IMR-90 (cell line): ENCODE results near the gene COA1. TPM values are rescaled to one million over a fixed set of nuclear protein-coding genes. Genes with fewer than 3 reads are reported as not detected.

Experiments used
- ATAC-seq: fragments of 200-7000 bp; cut with Tn5 transposase; 2 replicates; pipeline ENCODE4 v1.9.1; 2020; ENCODE audit warnings: low read depth, mild to moderate bottlenecking, moderate library complexity
- BruUV-seq: library from RNA; stranded (reverse); fragments of 400-500 nt; replicated peaks from 2 replicates; lab custom pipeline; 2021; lab: Mats Ljungman, UMichigan
- CTCF ChIA-PET: fragments of 300-600 bp; formaldehyde crosslinking; extraction: SDS; loops from one replicate; lab custom pipeline; 2021; ENCODE audit warnings: antibody characterized with exemption; lab: Yijun Ruan, JAX
- POLR2A ChIA-PET: fragments of 300-600 bp; sonication (Branson Sonifier 250); formaldehyde crosslinking; loops from one replicate; lab custom pipeline; 2022; ENCODE audit warnings: antibody characterized with exemption; ENCODE audit not compliant: unreplicated experiment; lab: Charles Lee
- DNase-seq: peaks from one replicate; pipeline ENCODE4 v3.0.0; 2013
- H2AFZ ChIP-seq: replicated peaks from 2 replicates; pipeline ENCODE3; 2013; ENCODE audit warnings: low read length, mild to moderate bottlenecking; ENCODE audit not compliant: poor library complexity
- H2AK5ac ChIP-seq: 2 replicates; pipeline ENCODE4 v1.6.1; 2013; ENCODE audit warnings: low read depth, low read length, inconsistent platforms
- H2AK9ac ChIP-seq: replicated peaks from 2 replicates; pipeline ENCODE3; 2013; ENCODE audit warnings: mild to moderate bottlenecking, low read depth, low read length, moderate library complexity; ENCODE audit not compliant: poor library complexity
- H2BK120ac ChIP-seq: 2 replicates; pipeline ENCODE4 v1.6.1; 2013; ENCODE audit warnings: low read depth, low read length, inconsistent platforms
- H2BK15ac ChIP-seq: 3 replicates; pipeline ENCODE4 v1.6.1; 2013; ENCODE audit warnings: low read depth, low read length, inconsistent platforms
- H2BK20ac ChIP-seq: 2 replicates; pipeline ENCODE4 v1.6.1; 2013; ENCODE audit warnings: low read depth, mild to moderate bottlenecking, inconsistent platforms, low read length, moderate library complexity
- H2BK5ac ChIP-seq: 2 replicates; pipeline ENCODE4 v1.6.1; 2013; ENCODE audit warnings: mild to moderate bottlenecking, low read depth, low read length, inconsistent platforms; ENCODE audit not compliant: poor library complexity, severe bottlenecking
- H3K14ac ChIP-seq: replicated peaks from 2 replicates; pipeline ENCODE4 v1.6.1; 2013; ENCODE audit warnings: low read depth, low read length, inconsistent platforms
- H3K18ac ChIP-seq: 2 replicates; pipeline ENCODE4 v1.6.1; 2013; ENCODE audit warnings: low read depth, low read length, control low read depth
- H3K23ac ChIP-seq: 2 replicates; pipeline ENCODE4 v1.6.1; 2013; ENCODE audit warnings: low read depth, low read length, inconsistent platforms
- H3K27ac ChIP-seq: 2 replicates; pipeline ENCODE4 v1.5.1; 2013; ENCODE audit warnings: mild to moderate bottlenecking, control low read depth, low read length; ENCODE audit not compliant: insufficient read depth
- H3K27me3 ChIP-seq: 2 replicates; pipeline ENCODE4 v1.6.1; 2013; ENCODE audit warnings: low read length; ENCODE audit not compliant: control insufficient read depth, insufficient read depth
- H3K36me3 ChIP-seq: 2 replicates; pipeline ENCODE4 v1.6.1; 2013; ENCODE audit warnings: low read length, mixed read lengths; ENCODE audit not compliant: control insufficient read depth, insufficient read depth
- H3K4ac ChIP-seq: 2 replicates; pipeline ENCODE4 v1.6.1; 2013; ENCODE audit warnings: low read depth, low read length, inconsistent platforms
- H3K4me1 ChIP-seq: 2 replicates; pipeline ENCODE4 v1.6.1; 2013; ENCODE audit warnings: low read length, mixed read lengths; ENCODE audit not compliant: control insufficient read depth, insufficient read depth
- H3K4me2 ChIP-seq: 2 replicates; pipeline ENCODE4 v1.6.1; 2013; ENCODE audit warnings: low read depth, mild to moderate bottlenecking, control low read depth, low read length, moderate library complexity
- H3K4me3 ChIP-seq: 2 replicates; pipeline ENCODE4 v1.5.1; 2013; ENCODE audit warnings: low read depth, mild to moderate bottlenecking, control low read depth, low read length, moderate library complexity; ENCODE audit not compliant: insufficient read depth
- H3K56ac ChIP-seq: 2 replicates; pipeline ENCODE4 v1.6.1; 2013; ENCODE audit warnings: low read length, inconsistent platforms; ENCODE audit not compliant: insufficient read depth; ENCODE audit errors: extremely low read depth
- H3K79me1 ChIP-seq, 2 experiments: 2 replicates each; pipeline ENCODE4 v1.6.1; 2013; ENCODE audit warnings: low read length in 2 of 2, inconsistent platforms in 1 of 2, low read depth in 1 of 2
- H3K9ac ChIP-seq: 2 replicates; pipeline ENCODE4 v1.6.1; 2013; ENCODE audit warnings: low read depth, low read length, control low read depth
- H3K9me1 ChIP-seq: 2 replicates; pipeline ENCODE4 v1.6.1; 2013; ENCODE audit warnings: low read length, inconsistent platforms; ENCODE audit not compliant: insufficient read depth
- H3K9me3 ChIP-seq: 2 replicates; pipeline ENCODE4 v1.6.1; 2013; ENCODE audit warnings: low read length; ENCODE audit not compliant: control insufficient read depth, insufficient read depth
- H4K20me1 ChIP-seq: 2 replicates; pipeline ENCODE4 v1.6.1; 2013; ENCODE audit warnings: low read length, inconsistent platforms; ENCODE audit not compliant: insufficient read depth
- H4K5ac ChIP-seq: 2 replicates; pipeline ENCODE4 v1.6.1; 2013; ENCODE audit warnings: mild to moderate bottlenecking, low read depth, low read length, control low read depth
- H4K8ac ChIP-seq, 2 experiments: 2 replicates each; pipeline ENCODE4 v1.6.1; 2013; ENCODE audit warnings: low read depth in 2 of 2, low read length in 2 of 2, control low read depth in 1 of 2, inconsistent platforms in 1 of 2
- H4K91ac ChIP-seq: 2 replicates; pipeline ENCODE4 v1.6.1; 2013; ENCODE audit warnings: low read depth, low read length, inconsistent platforms; ENCODE audit not compliant: insufficient read depth
- CHD1 ChIP-seq: IDR thresholded peaks from 2 replicates; pipeline ENCODE4 v1.6.1; 2012; ENCODE audit warnings: low read depth, low read length, improper control_type of control experiment
- CTCF ChIP-seq: conservative IDR thresholded peaks from 2 replicates; pipeline ENCODE4 v1.5.1; 2012; ENCODE audit warnings: mild to moderate bottlenecking, low read depth, low read length, improper control_type of control experiment
- FOS ChIP-seq: fragments of 150-350 bp; IDR thresholded peaks from 2 replicates; pipeline ENCODE4 v1.6.1; 2016; ENCODE audit warnings: low read depth, low read length
- MAFK ChIP-seq: IDR thresholded peaks from 2 replicates; pipeline ENCODE4 v1.6.1; 2012; ENCODE audit warnings: low read depth, low read length, improper control_type of control experiment
- MAZ ChIP-seq: IDR thresholded peaks from 2 replicates; pipeline ENCODE4 v1.6.1; 2012; ENCODE audit warnings: low read depth, mild to moderate bottlenecking, low read length, improper control_type of control experiment, moderate library complexity, borderline replicate concordance
- NFE2L2 ChIP-seq: fragments of 150-350 bp; IDR thresholded peaks from 2 replicates; pipeline ENCODE4 v1.6.1; 2016; ENCODE audit warnings: low read depth, mild to moderate bottlenecking, low read length
- POLR2A ChIP-seq: IDR thresholded peaks from 2 replicates; pipeline ENCODE4 v1.6.1; 2012; ENCODE audit warnings: mild to moderate bottlenecking, low read depth, low read length
- RCOR1 ChIP-seq: IDR thresholded peaks from 2 replicates; pipeline ENCODE4 v1.6.1; 2012; ENCODE audit warnings: mild to moderate bottlenecking, low read length, improper control_type of control experiment; ENCODE audit not compliant: insufficient replicate concordance
- RFX5 ChIP-seq: IDR thresholded peaks from 2 replicates; pipeline ENCODE4 v1.8.0; 2012; ENCODE audit warnings: low read depth, mild to moderate bottlenecking, low read length, moderate library complexity
- SMC3 ChIP-seq: fragments of 150-350 bp; IDR thresholded peaks from 2 replicates; pipeline ENCODE4 v1.6.1; 2016; ENCODE audit warnings: low read depth, mild to moderate bottlenecking, antibody characterized with exemption, low read length, moderate library complexity
- USF2 ChIP-seq: fragments of 150-350 bp; IDR thresholded peaks from 2 replicates; pipeline ENCODE4 v1.6.1; 2017; ENCODE audit warnings: mild to moderate bottlenecking, antibody characterized with exemption, low read length, low read depth
- WGBS, 2 experiments: methylation state at CpG; one replicate each; pipeline versions ENCODE4 v1.1.5 to v1.1.7; 2013; ENCODE audit warnings: missing lambda C conversion rate in 2 of 2; ENCODE audit not compliant: insufficient read length in 1 of 2; ENCODE audit errors: extremely low coverage in 2 of 2; 5-methylcytosine and 5-hydroxymethylcytosine counted together
- dilution Hi-C: fragments of 300-500 bp; cut with HindIII; formaldehyde crosslinking; loops from one replicate; pipeline ENCODE4 v1.14.3; 2018; ENCODE audit warnings: low sequenced_read_pairs; ENCODE audit not compliant: unreplicated experiment
- in situ Hi-C: fragments of 300-500 bp; cut with MboI; formaldehyde crosslinking; loops from 3 replicates; pipeline ENCODE4 v1.14.3; 2019; ENCODE audit warnings: low sequenced_read_pairs, inconsistent platforms, mixed read lengths
- intact Hi-C: fragments of 100-400 bp; cut with micrococcal nuclease; formaldehyde crosslinking; loops from 2 replicates; pipeline ENCODE4 v1.10.0; 2022
- polyA plus RNA-seq, 3 experiments: library from polyadenylated mRNA; depleted of rRNA; stranded (reverse); fragments of >200 nt; gene quantifications; 2 replicates each; pipeline ENCODE4 v1.2.3, GENCODE V29; 2012; ENCODE audit warnings: low replicate concordance in 1 of 3
- total RNA-seq: library from RNA; depleted of rRNA; stranded (reverse); fragments of >200 nt; gene quantifications from 2 replicates; pipeline ENCODE4 v1.2.3, GENCODE V29; 2012
- TF ChIP-seq, protein P1 (sequence below): fragments of 150-350 bp; IDR thresholded peaks from 2 replicates; pipeline ENCODE4 v1.6.1; 2016; ENCODE audit warnings: low read depth, mild to moderate bottlenecking, low read length, moderate library complexity, borderline replicate concordance

COA1 gene
- total and polyA plus RNA-seq, 2 of the 4 experiments (the other 2 are of a cell fraction), result 34.2 to 59.5 TPM

DNA sequence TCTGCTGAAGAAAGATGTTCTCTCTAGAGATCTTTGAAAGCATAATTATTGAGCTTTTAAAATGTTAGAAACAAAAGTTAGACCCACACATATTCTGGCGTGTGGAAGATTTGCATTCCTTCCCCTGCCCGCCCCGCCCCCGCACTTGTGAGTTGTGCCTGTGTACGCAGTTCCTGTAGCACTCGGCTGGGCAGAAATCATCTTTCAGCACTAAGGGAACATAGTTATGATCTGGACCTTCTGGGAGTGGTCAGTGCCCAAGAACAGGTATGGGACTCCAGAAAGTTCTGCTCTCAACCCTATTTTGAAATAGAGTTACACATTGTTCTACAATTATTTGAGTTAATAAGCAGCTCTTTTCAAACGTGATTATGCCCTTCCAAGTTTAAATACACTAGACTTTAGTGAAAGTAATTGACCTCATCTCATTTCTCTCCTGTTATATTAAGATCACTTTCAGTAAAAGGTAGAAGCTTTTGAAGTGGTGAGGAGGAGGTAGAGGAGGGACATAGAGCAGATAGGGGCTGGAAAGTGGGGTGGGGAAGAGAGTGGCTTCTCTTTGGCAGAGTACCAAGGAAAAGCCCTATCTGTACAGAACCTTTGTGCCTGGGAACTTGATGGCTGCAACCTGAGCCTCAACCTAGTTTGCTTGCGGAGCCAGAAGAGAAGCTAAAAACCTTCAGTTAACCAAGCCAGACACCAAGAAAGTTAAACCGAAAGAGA lies 34.9 kb upstream of the COA1 start:
- H2BK5ac ChIP-seq, result no peak overlapping the region
- no peak overlapping the region for H3K27ac ChIP-seq
- H3K79me1 ChIP-seq, result peaks cover 5 to 24% of the 10 kb centered on the region in 2 experiments; a peak in 3 of 4 replicates
- ATAC-seq (no peak; the same call in 1 of the 2 replicates), DNase-seq (no peak)
- no peaks in the 10 kb centered on the region for H3K36me3 ChIP-seq
- no peak overlapping the region for H3K14ac ChIP-seq
- BruUV-seq, result no TSS peak
- no peak overlapping the region for H3K9ac ChIP-seq
- H2BK120ac ChIP-seq, result no peak overlapping the region
- H2BK20ac ChIP-seq, result no peak overlapping the region
- H3K4me2 ChIP-seq, result peak overlapping the region; percentile 10; the same call in 1 of the 2 replicates
- no peak overlapping the region for H2BK15ac ChIP-seq
- no peak overlapping the region for H4K5ac ChIP-seq
- H3K23ac ChIP-seq, result no peak overlapping the region
- intact Hi-C loops (loop anchor here (2.0 kb wide), 1 partner anchor 33 kb away; no protein-coding TSS in a partner anchor), dilution Hi-C loops (no loop called here), in situ Hi-C loops (no loop called here)
- no peak overlapping the region for H2AK5ac ChIP-seq
- H4K20me1 ChIP-seq, result no peaks in the 10 kb centered on the region; the same call in 1 of the 2 replicates
- WGBS, 2 experiments, result no CpG with 5 or more reads among the region's 9 CpGs
- H4K8ac ChIP-seq, result no peak overlapping the region
- ChIA-PET POLR2A (no interaction called here), CTCF (interaction anchor here (0.8 kb wide), 1 partner anchor 182 kb away, joined by 3 read pairs; the partner anchor contains the start of gene STK17A)
- H3K9me1 ChIP-seq, result peaks cover 8% of the 10 kb centered on the region; the same call in 1 of the 2 replicates
- no peak overlapping the region for H4K91ac ChIP-seq
- no peaks in the 10 kb centered on the region for H3K27me3 ChIP-seq
- TF ChIP-seq, protein P1, sequence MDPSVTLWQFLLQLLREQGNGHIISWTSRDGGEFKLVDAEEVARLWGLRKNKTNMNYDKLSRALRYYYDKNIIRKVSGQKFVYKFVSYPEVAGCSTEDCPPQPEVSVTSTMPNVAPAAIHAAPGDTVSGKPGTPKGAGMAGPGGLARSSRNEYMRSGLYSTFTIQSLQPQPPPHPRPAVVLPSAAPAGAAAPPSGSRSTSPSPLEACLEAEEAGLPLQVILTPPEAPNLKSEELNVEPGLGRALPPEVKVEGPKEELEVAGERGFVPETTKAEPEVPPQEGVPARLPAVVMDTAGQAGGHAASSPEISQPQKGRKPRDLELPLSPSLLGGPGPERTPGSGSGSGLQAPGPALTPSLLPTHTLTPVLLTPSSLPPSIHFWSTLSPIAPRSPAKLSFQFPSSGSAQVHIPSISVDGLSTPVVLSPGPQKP, result no peak
- TF ChIP-seq SMC3 (no peak), POLR2A (no peak), MAFK (no peak), MAZ (no peak), USF2 (no peak), CTCF (no peak), RCOR1 (no peak), FOS (no peak), CHD1 (no peak), RFX5 (no peak), NFE2L2 (no peak)
- peaks cover 9% of the 10 kb centered on the region for H3K4me1 ChIP-seq
- H3K9me3 ChIP-seq, result no peaks in the 10 kb centered on the region
- H3K18ac ChIP-seq, result no peak overlapping the region
- H2AK9ac ChIP-seq, result no peak overlapping the region
- no peak overlapping the region for H3K56ac ChIP-seq
- no peak overlapping the region for H3K4ac ChIP-seq
- H3K4me3 ChIP-seq, result no peak overlapping the region
- H2AFZ ChIP-seq, result no peak overlapping the region
